ACC112 (cell line): Measurements from ENCODE around the gene MUC6.

Experiments used
- H2AFZ ChIP-seq: fragments of 200-600 bp; sonication (generic); one replicate; pipeline ENCODE4 v1.6.0; 2017; ENCODE audit warnings: antibody characterized with exemption, low read length; ENCODE audit not compliant: unreplicated experiment
- H3K27ac ChIP-seq: fragments of 200-600 bp; sonication (generic); 2 replicates; pipeline ENCODE4 v1.5.1; 2014; ENCODE audit warnings: low read depth, mild to moderate bottlenecking, antibody characterized with exemption, low read length, moderate library complexity
- H3K27me3 ChIP-seq: fragments of 200-600 bp; sonication (generic); 2 replicates; pipeline ENCODE4 v1.6.1; 2014; ENCODE audit warnings: mild to moderate bottlenecking, antibody characterized with exemption, low read length, moderate library complexity, mixed read lengths; ENCODE audit not compliant: insufficient read depth
- H3K36me3 ChIP-seq: fragments of 200-600 bp; sonication (generic); 2 replicates; pipeline ENCODE4 v1.6.1; 2016; ENCODE audit warnings: mild to moderate bottlenecking, antibody characterized with exemption, low read length, moderate library complexity, mixed read lengths; ENCODE audit not compliant: insufficient read depth
- H3K4me1 ChIP-seq: fragments of 200-600 bp; sonication (generic); one replicate; pipeline ENCODE4 v1.6.1; 2016; ENCODE audit warnings: low read length, mixed read lengths; ENCODE audit not compliant: insufficient read depth, unreplicated experiment, control insufficient read depth
- H3K4me3 ChIP-seq: fragments of 200-600 bp; sonication (generic); 2 replicates; pipeline ENCODE4 v1.5.1; 2014; ENCODE audit warnings: mild to moderate bottlenecking, low read depth, low read length
- H3K79me2 ChIP-seq: fragments of 200-600 bp; sonication (generic); one replicate; pipeline ENCODE4 v1.6.0; 2016; ENCODE audit warnings: low read length; ENCODE audit not compliant: control insufficient read depth, unreplicated experiment, insufficient read depth

The MUC6 gene

DNA sequence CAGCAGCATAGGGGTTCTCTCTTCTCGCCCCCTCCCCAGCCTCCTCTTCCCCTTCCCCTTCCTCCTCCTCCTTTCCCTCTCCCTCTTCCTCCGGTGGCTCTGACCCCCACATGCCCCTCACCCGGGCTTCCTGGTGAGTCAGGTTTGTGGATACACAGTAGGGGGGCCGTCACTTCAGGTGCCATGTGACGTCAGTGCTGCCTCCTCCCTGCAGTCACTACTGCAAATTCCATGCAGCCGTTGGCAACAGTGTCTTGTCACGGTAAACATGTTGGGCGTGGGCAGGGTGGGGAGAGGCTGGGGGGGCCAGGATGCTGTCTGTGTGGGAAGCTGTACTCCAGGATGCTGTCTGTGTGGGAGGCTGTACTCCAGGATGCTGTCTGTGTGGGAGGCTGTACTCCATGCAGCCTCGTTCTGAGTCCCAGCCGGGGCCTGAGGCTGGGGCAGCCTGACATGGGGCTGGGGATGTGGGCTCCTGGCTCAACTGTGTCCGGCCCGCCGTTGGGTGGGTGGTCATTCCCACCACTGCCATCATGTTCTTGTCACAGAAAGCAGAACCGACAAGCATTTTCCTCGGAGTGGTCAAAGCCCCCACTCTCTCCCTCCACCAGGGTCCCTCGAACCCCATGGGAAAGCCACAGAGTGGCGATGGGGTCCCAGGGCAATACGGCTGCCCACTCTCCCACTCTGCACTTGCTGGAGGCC is 35.8 kb upstream of the MUC6 start:
- H3K27ac ChIP-seq, result no peak overlapping the region
- H3K36me3 ChIP-seq, result no peaks in the 10 kb centered on the region
- no peaks in the 10 kb centered on the region for H3K79me2 ChIP-seq
- peaks cover 6% of the 10 kb centered on the region for H3K27me3 ChIP-seq
- H3K4me1 ChIP-seq, result peaks cover 21% of the 10 kb centered on the region
- H3K4me3 ChIP-seq, result no peak overlapping the region
- H2AFZ ChIP-seq, result no peak overlapping the region

DNA sequence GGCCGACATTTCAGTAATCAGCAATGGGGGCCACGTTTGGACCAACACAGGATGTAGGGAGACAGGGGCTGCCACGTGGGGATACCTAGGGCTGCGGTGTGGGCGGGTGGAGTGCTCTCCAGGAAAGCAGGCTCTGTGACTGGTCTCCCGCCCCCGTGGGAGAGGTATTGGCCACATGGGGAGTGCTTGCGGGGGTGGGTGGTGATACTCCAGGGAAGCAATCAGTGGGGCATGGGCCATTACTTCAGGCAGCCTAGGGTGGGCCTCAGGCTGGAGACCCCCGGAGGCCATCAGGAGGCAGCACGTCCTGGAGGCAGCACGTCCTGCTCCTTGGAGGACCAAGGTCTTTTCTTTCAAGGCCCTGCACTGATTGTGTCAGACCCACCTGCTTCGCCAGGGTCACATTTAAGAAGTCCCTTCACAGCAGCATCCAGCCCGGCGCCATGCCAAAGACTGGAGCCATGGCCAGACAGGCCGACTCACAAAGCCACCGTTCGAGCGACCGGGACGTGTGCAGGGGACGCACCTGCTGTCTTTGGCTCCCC is 35.1 kb upstream of the MUC6 start:
- no peaks in the 10 kb centered on the region for H3K79me2 ChIP-seq
- no peak overlapping the region for H3K27ac ChIP-seq
- no peak overlapping the region for H2AFZ ChIP-seq
- H3K36me3 ChIP-seq, result no peaks in the 10 kb centered on the region
- H3K4me3 ChIP-seq, result no peak overlapping the region
- H3K27me3 ChIP-seq, result peaks cover 10% of the 10 kb centered on the region
- H3K4me1 ChIP-seq, result peaks cover 21% of the 10 kb centered on the region

DNA sequence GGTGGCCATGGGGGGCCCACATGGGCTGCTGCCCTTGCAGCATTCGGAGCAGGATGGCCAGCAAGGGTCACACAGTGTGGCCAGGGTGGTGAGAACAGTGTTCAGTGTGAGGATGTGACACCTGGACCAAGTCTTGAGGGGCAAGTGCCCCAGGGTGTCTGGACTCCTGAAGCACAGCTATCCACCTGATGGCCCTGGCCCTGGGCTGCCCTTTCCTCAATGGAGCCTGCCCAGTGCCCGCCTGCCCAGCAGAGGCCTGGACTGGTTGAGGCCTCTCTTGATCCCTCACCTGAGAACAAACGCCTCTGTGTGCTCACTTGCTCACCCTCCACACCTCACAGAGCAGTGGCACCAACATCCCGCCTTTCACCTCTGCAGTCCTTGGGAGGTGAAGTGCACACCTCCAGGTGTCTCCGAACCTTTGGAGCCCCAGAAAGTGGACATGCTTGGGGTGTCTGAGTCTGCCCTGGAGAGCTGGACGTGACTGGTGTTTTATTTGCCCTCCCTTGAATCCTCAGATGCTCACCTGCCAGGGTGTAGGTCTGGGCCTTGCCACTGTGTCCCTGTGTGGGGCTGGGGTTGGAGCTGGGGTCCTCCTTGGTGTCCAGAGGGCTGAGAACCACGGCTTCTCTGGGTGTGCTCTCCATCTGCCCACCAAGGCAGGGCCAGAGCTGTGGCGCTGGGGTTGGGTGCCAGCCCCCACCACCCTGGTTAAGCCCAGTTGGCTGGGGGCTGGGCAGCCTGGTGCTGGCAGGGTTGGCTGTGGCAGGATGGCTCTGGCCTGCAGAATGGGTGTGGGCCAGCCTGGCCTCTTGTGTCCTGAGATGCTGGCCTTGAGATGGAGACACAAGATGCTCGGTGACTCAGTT is 34.3 kb upstream of the MUC6 start:
- Histone ChIP-seq H2AFZ (no peak overlapping the region), H3K27me3 (peaks cover 14% of the 10 kb centered on the region), H3K4me1 (peaks cover 21% of the 10 kb centered on the region), H3K36me3 (no peaks in the 10 kb centered on the region), H3K4me3 (no peak overlapping the region), H3K79me2 (no peaks in the 10 kb centered on the region), H3K27ac (no peak overlapping the region)

DNA sequence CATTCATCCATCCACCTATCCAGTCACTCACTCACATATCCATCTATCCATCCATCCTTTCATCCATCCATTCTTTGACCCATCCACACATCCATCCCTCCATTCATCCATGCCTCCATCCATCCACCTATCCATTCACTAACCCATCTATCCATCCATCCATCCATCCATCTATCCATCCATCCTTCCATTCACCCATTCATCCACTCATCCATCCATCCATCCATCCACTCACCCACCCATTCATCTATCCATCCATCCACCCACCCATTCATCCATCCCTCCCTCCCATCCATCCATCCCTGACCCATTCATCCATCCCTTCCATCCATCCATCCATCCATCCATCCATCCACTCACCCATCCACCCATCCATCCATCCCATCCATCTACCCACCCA is 33.2 kb upstream of the MUC6 start:
- Histone ChIP-seq H3K4me1 (peaks cover 21% of the 10 kb centered on the region), H3K27me3 (peaks cover 17% of the 10 kb centered on the region), H3K79me2 (no peaks in the 10 kb centered on the region), H2AFZ (no peak overlapping the region), H3K4me3 (no peak overlapping the region), H3K27ac (no peak overlapping the region), H3K36me3 (no peaks in the 10 kb centered on the region)

DNA sequence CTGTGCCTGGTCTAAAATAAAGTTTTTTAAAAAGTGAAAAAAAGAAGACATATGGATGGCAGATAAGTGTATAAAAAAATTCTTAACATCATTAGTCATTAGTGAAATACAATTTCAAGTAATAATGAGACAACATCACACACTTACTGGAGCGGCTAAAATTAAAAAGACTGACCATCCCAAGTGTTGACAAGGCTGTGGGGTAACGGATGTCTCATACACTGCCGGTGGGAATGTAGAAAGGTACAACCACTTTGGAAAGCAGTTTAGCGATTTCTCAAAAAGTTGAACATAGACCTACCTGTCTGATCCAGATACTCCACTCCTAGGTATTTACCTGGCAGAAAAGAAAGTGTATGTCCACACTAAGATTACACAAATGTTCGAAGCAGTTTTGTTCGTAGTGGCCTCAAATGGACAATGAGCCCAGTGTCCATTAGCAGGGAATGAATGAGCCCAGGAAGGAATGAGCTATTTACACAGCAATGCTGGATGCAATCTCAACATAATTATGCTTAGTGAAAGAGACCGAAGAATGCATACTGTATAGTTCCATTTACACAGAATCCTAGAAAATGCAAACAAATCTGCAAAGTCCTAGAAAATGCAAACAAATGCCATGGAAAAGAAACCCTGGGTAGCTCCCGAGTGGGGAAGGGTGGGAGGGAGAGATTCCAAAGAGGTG is 31.4 kb upstream of the MUC6 start:
- Histone ChIP-seq H3K27me3 (peaks cover 17% of the 10 kb centered on the region), H3K27ac (no peak overlapping the region), H3K4me3 (no peak overlapping the region), H3K36me3 (no peaks in the 10 kb centered on the region), H3K4me1 (peaks cover 8% of the 10 kb centered on the region), H3K79me2 (no peaks in the 10 kb centered on the region), H2AFZ (no peak overlapping the region)

DNA sequence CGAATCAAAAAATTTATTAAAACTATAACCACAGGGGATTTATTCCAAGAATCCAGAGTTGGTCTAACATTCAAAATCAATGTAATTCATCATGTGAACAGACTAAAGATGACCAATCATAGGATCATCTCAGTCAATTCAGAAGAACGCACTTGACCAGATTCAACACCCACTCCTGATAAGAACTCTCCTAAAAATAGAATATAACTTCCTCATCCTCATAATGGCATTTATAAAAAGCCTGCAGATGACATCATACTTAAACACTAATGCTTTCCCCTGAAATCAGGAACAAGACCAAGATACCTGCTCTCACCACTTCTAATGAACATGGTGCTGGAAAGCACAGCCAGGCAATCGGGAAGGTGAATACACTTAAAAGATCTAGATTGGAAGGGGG is 27.6 kb upstream of the MUC6 start:
- H3K27ac ChIP-seq, result no peak overlapping the region
- H3K27me3 ChIP-seq, result peaks cover 17% of the 10 kb centered on the region
- H3K36me3 ChIP-seq, result no peaks in the 10 kb centered on the region
- H3K79me2 ChIP-seq, result no peaks in the 10 kb centered on the region
- no peak overlapping the region for H3K4me3 ChIP-seq
- H3K4me1 ChIP-seq, result peaks cover 11% of the 10 kb centered on the region
- no peak overlapping the region for H2AFZ ChIP-seq

DNA sequence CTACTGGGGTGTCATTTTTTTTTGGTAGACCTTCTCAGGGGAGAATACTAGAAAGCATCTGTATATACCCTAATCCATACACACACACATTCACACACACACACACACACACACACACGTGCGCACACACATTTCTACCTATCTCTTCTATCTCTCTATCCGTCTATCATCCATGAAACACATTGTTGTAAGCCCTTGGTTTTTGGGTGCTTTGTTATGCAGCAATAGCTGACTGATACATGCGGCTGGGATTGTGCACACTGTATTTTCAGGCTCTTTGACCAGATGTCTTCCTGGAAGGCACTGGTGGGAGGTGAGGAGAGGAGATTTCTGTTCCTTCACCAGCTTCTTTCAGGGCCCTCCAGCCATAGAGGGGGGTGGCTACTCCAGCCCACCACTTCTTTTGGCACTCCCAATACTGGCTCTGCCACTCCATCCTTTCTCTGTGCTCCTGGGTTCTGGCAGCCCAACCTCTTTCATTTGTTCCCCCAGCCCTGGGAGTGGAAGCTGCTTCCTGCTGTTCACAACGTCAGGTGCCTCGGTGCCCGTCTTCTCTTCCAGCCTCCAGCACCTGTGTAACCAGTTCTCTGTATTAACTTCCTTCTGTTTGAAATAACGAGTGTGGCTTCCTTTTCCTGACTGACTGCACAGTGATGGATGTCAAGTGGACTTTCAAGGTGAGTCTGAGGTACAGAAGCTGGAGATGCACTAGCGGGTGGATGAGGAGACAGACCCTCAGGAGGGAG is 25.7 kb upstream of the MUC6 start:
- no peaks in the 10 kb centered on the region for H3K79me2 ChIP-seq
- no peak overlapping the region for H2AFZ ChIP-seq
- no peak overlapping the region for H3K4me3 ChIP-seq
- peaks cover 11% of the 10 kb centered on the region for H3K4me1 ChIP-seq
- no peak overlapping the region for H3K27ac ChIP-seq
- peaks cover 10% of the 10 kb centered on the region for H3K27me3 ChIP-seq
- no peaks in the 10 kb centered on the region for H3K36me3 ChIP-seq

DNA sequence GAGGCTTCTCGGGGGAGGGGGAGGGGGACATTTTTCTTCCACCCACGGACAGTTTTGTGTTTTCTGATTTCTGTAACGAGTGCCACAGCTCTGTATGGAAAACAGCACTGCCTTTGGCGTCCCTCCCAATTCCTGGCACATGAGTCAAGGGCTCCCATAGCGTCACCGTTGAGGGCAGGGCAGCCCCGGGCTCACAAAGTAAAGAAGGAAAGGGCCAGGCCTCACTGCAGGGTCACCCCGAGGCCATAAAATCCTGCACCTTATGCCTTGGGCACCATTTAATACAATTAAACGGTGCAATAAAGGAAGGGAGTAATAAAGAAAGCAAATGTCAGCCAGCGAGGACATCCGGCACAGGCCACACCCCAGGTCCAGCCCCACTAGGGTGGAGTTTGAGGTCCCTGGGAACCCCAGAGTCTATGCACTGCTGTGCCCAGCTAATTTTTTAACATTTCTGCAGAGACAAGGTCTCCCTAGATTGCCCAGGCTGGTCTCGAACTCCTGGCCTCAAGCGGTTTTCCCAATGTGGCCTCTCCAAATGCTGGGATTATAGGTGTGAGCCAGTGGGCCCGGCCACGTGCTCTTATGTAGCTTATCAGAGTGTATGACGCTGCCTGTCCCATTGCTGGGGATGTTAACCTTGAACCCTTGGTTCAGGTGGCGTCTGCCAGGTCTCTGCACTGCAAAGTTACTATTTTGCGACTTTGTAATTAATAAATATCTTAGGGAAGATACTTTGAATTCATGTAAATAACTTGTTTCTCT is 24.5 kb upstream of the MUC6 start:
- H3K4me1 ChIP-seq, result peaks cover 11% of the 10 kb centered on the region
- H3K4me3 ChIP-seq, result no peak overlapping the region
- H3K79me2 ChIP-seq, result no peaks in the 10 kb centered on the region
- H3K27ac ChIP-seq, result peak overlapping the region; percentile 29; the same call in 1 of the 2 replicates
- H3K27me3 ChIP-seq, result peaks cover 4% of the 10 kb centered on the region
- no peaks in the 10 kb centered on the region for H3K36me3 ChIP-seq
- H2AFZ ChIP-seq, result no peak overlapping the region

DNA sequence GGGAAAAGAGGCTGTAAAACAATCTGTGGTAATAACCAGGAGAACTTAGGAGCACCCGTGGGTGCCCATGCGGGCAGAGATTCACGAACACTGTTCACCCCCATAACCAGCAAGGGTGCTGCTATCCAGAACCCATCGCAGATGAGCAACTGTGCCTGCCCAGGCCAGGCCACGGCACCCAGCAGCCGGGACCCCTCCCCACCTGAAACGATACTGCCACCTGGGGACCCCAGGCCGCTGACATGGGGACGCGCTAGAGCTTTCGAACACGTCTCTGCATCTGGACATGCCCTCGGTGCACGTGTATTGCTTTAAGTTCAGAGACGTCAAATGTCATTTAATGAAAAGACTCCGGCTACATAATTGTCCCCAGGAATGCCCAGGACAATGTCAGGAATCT is 23.9 kb upstream of the MUC6 start:
- H3K27ac ChIP-seq, result peak overlapping the region; percentile 29; the same call in 1 of the 2 replicates
- H3K4me1 ChIP-seq, result peaks cover 11% of the 10 kb centered on the region
- no peaks in the 10 kb centered on the region for H3K36me3 ChIP-seq
- H3K27me3 ChIP-seq, result no peaks in the 10 kb centered on the region
- no peak overlapping the region for H3K4me3 ChIP-seq
- no peaks in the 10 kb centered on the region for H3K79me2 ChIP-seq
- no peak overlapping the region for H2AFZ ChIP-seq
